ENCODE measurements around the gene SNX15. TPM values are rescaled to one million over a fixed set of nuclear protein-coding genes. Genes with fewer than 3 reads are reported as not detected.
"Not testable (repeated sequence)": the region's sequence is repeated elsewhere in the genome, so short reads cannot be mapped to it uniquely, and the experiment has no call there.

The SNX15 gene
- total RNA-seq (10 to 100 TPM in 3 of 6 donors, 1 to 10 TPM in 3; 8.7 to 18.3 (median 9.9) TPM), polyA plus RNA-seq (10 to 100 TPM; 10.5 to 13.8 TPM)

- peak within 1 kb of the TSS; percentile 66 to 87 (median 86) for H3K27ac ChIP-seq
- no peaks in the 10 kb centered on the region for H3K36me3 ChIP-seq
- H3K4me1 ChIP-seq, result peaks cover 0 to 12% (median 8%) of the 10 kb centered on the region in 3 donors
- intact Hi-C loops (cut with DNase I), result no loop called here
- FAIRE-seq, result no peak
- H3K4me3 ChIP-seq, result peak within 1 kb of the TSS; percentile 16 to 70 (median 36)
- H3K9me3 ChIP-seq, result no peaks in the 10 kb centered on the region
- H3K27me3 ChIP-seq, result no peaks in the 10 kb centered on the region
- 0 to 1% methylated on average over 51 of the region's 51 CpGs for WGBS, 2 donors
- peak; percentile 91 to 96 (median 92) for DNase-seq
- TF ChIP-seq CTCF (IDR thresholded peaks at IDR 0.05), result peak; percentile 24 to 85 (median 82)
- ATAC-seq, result peak; percentile 96 to 98 (median 98)
Observed at GRCh38 chr11:65027213-65028067, at the start of gene SNX15. Gene SNX15 (plus strand): TSS chr11:65027439. CDS start chr11:65027538, 99 bp downstream.

GRCh38 chr11:64983339-64983738, 43.9 kb upstream of the SNX15 start:
- DNase-seq; H3K4me1 ChIP-seq; FAIRE-seq; H3K27ac ChIP-seq; H3K4me3 ChIP-seq; H3K27me3 ChIP-seq; ATAC-seq; H3K9me3 ChIP-seq; intact Hi-C loops (cut with DNase I); H3K36me3 ChIP-seq: not testable (repeated sequence)
- 76 to 83% methylated on average over 5 of the region's 5 CpGs for WGBS, 2 donors

DNA sequence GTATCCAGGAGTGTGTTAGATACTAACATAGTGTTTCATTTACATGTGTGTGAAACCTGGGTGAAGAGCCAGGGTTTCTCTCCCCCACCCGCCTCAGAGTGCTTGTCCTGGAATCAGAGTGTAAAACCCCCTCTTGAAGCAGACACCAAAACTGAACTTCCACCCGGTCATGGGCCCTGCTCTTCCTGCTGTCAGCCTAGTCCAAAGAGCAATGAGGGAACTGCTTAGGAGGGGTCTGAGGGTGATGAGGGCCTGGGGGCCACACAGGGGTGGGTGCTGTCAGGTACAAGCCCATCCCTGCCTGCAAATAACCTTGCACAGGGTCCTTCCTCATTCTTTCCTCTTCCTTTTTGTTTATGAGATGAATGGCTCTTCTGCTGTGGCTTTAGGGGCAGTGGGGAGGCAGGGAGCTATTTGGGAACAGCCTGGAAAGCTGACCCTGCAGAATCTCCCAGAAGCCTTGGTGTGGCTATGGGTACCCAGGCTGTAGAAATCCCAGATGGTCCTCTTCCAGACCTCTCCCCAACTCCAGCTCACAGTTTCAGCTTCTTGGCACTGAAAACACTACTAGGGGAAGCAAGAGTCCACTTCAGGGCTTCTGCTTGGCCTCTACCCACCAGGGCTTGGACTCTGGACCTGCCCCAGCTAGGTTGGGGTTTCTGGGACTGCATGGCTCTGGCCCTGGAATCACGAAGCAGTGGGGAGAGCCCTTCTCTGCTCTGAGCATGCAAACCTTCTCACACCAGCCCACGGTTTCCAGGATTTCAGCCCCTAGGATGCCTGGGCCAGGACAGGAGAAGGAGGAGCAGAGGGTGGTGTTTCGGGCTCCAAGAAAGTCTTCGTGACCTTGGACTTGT, 39.0 kb upstream of the SNX15 start:
- TF ChIP-seq CTCF (IDR thresholded peaks at IDR 0.05), result no peak
- no peak overlapping the region for H3K4me3 ChIP-seq
- H3K27ac ChIP-seq, result no peak overlapping the region
- intact Hi-C loops (cut with DNase I), result no loop called here
- H3K4me1 ChIP-seq, result no peaks in the 10 kb centered on the region
- peak in 1 of 4 donors; percentile 20 for ATAC-seq
- H3K36me3 ChIP-seq, result peaks cover 0 to 4% (median 0%) of the 10 kb centered on the region in 3 donors
- FAIRE-seq, result no peak
- WGBS, 2 donors, result 84% methylated on average over 6 of the region's 6 CpGs
- no peaks in the 10 kb centered on the region for H3K9me3 ChIP-seq
- no peaks in the 10 kb centered on the region for H3K27me3 ChIP-seq
- peak in 1 of 6 donors; percentile 15 for DNase-seq

- Histone ChIP-seq H3K4me3 (no peak overlapping the region), H3K27me3 (no peaks in the 10 kb centered on the region), H3K36me3 (peaks cover 0 to 4% (median 0%) of the 10 kb centered on the region in 3 donors), H3K27ac (no peak overlapping the region), H3K4me1 (no peaks in the 10 kb centered on the region), H3K9me3 (no peaks in the 10 kb centered on the region)
- WGBS, 2 donors, result 85 to 87% methylated on average over 12 to 13 of the region's 13 CpGs
- DNase-seq (peak in 1 of 6 donors; percentile 56), FAIRE-seq (no peak), ATAC-seq (peak in 2 of 4 donors; percentile 13 to 17)
- no peak for TF ChIP-seq CTCF (IDR thresholded peaks at IDR 0.05)
- intact Hi-C loops (cut with DNase I), result no loop called here
Observed at GRCh38 chr11:64989416-64989815, 37.8 kb upstream of the SNX15 start.

All from pancreas (tissue), 10 donors.